AG04449 (cell line): Measurements from ENCODE around the gene RAD51B.

Experiments used
- CTCF ChIA-PET: fragments of 350-600 bp; formaldehyde crosslinking; extraction: SDS; loops from one replicate; lab custom pipeline; 2021; ENCODE audit warnings: antibody characterized with exemption; lab: Yijun Ruan, JAX
- POLR2A ChIA-PET: fragments of 400-600, 350-600 bp; formaldehyde crosslinking; extraction: SDS; loops from one replicate; lab custom pipeline; 2020; ENCODE audit warnings: antibody characterized with exemption, inconsistent platforms; lab: Yijun Ruan, JAX
- DNase-seq: peaks from one replicate; pipeline ENCODE4 v3.0.0-alpha.2; 2010; ENCODE audit warnings: low read depth, low spot score
- H3K4me3 ChIP-seq: 2 replicates; pipeline ENCODE4 v1.5.1; 2011; ENCODE audit warnings: low read depth, mild to moderate bottlenecking, control low read depth, low read length
- CTCF ChIP-seq: IDR thresholded peaks from one replicate; pipeline ENCODE4 v1.5.1; 2011; ENCODE audit warnings: mild to moderate bottlenecking, moderate library complexity, low read length, control low read depth, inconsistent platforms; ENCODE audit not compliant: insufficient read depth; ENCODE audit errors: missing control alignments

The RAD51B gene

GRCh38 chr14:68320495-68320894 is 500.9 kb downstream of the RAD51B start:
- TF ChIP-seq CTCF = no peak
- CTCF ChIA-PET = no interaction called here

DNA sequence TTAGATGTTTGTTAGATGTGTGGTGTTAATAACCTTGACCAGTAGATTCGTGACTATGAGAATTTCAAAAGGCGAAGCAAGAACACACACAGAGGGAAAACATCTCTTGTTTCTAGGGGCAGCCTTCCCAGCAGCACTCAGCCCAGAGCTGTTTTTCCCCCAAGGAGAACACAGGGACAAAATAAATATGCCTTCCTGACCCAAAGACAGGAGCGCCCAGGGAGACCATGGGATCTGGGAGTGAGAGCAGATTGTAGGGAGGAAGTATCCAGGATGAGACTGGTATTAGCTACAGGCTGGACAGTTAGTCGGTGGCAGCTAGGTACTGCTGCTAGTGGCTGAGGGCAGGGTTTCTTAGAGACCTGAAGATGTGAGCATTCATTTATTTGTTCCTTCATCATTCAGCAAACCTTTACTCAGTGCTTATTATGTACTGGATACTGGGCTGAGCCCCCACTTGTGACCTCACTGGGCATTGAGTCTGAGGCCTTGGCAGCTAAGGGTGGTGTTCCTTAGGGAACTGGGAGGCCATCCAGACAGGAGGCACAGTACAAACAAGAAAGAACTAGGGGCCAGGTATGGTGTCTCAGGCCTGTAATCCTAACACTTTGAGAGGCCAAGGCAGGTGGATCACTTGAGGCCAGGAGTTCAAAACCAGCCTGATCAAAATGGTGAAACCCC is 503.5 kb downstream of the RAD51B start:
- DNase-seq = no peak
- POLR2A ChIA-PET = no interaction called here
- TF ChIP-seq CTCF = no peak
- CTCF ChIA-PET = interaction anchor here (0.7 to 1.6 kb wide), 3 partner anchors 14 to 74 kb away, joined by 3 read pairs; no protein-coding TSS in a partner anchor
- no peak overlapping the region for H3K4me3 ChIP-seq

More at GRCh38 chr14:68320495-68320894, 500.9 kb downstream of the RAD51B start:
- no peak for DNase-seq
- POLR2A ChIA-PET = interaction anchor here (0.6 kb wide), 1 partner anchor 29 kb away, joined by 3 read pairs; no protein-coding TSS in a partner anchor
- H3K4me3 ChIP-seq = no peak overlapping the region

DNA sequence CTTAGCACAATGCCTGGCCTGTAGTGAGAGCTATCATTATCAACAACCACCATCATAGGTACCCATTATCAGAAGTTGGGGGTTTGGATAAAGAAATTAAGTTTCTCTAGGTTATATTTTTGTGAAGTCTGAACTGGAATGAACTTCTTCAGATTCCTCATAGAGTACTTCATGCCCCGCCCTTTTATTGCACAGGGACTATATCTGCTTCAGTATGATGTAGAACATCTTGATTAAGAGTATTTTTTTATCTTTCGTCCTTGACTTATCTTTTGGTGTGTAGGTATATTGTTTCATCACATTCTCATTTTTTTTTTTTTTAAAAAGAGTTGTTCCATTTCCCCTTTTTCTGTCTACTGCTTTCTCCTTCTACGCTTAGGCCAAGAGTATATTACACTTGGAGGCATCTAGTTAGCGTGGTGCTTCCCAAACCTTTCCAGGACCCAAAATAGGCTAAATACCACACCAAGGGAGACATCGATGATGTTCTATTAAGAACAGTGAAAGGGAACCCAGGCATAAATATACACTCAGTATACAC is 505.8 kb downstream of the RAD51B start:
- ChIA-PET POLR2A (no interaction called here), CTCF (no interaction called here)
- DNase-seq = no peak
- no peak overlapping the region for H3K4me3 ChIP-seq
- TF ChIP-seq CTCF = no peak

DNA sequence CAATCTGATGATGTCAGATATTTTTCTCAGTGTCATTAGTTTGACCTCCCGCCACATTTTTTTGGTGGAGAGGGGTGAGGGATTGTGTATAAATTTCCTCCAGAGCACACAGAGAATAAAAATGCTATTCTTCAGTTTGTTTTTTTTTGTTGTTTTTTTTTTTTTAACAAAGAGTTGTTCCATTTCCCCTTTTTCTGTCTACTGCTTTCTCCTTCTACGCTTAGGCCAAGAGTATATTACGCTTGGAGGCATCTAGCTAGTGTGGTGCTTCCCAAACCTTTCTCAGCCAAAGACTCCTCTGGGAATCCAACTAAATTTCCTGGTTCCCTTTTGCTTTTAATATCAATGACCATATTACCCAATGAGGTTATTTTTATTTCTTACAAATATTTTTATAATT is 507.7 kb downstream of the RAD51B start:
- DNase-seq = no peak
- no peak for TF ChIP-seq CTCF
- CTCF ChIA-PET = no interaction called here
- POLR2A ChIA-PET = no interaction called here
- H3K4me3 ChIP-seq = no peak overlapping the region

GRCh38 chr14:68328509-68328908 is 508.9 kb downstream of the RAD51B start:
- TF ChIP-seq CTCF = no peak
- H3K4me3 ChIP-seq = no peak overlapping the region
- CTCF ChIA-PET = no interaction called here
- no peak for DNase-seq
- POLR2A ChIA-PET = interaction anchor here (0.6 kb wide), 1 partner anchor 35 kb away, joined by 3 read pairs; no protein-coding TSS in a partner anchor

DNA sequence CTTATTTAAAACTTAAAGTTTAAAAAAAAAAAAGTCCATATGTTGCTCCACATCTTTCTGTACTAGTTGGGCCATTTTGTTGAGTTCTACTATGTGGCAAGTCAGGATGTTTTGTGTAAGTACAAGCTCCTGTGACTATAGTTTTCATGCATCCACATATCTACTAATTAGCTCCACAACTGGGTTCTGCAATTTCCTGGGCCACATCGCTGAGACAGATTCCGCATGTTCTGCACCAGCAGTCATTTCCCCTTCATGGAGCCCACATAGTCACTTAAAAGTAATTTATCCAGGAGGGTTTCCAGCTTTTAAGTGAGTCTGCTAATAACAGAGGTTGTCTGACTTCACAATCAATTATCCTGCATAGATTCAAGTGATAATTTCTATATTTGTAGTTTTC is 511.8 kb downstream of the RAD51B start:
- H3K4me3 ChIP-seq = no peak overlapping the region
- POLR2A ChIA-PET = interaction anchor here (0.7 kb wide), 1 partner anchor 461 kb away, joined by 5 read pairs; no protein-coding TSS in a partner anchor
- CTCF ChIA-PET = interaction anchor here (1.2 kb wide), 1 partner anchor 485 kb away, joined by 3 read pairs; no protein-coding TSS in a partner anchor
- DNase-seq = no peak
- no peak for TF ChIP-seq CTCF
